ENCODE measurements around the gene PARD3.

GRCh38 chr10:34187201-34187600, 627.9 kb downstream of the PARD3 start:
- TF ChIP-seq POLR2A (IDR thresholded peaks at IDR 0.05), result no peak
- TF ChIP-seq, protein P1, sequence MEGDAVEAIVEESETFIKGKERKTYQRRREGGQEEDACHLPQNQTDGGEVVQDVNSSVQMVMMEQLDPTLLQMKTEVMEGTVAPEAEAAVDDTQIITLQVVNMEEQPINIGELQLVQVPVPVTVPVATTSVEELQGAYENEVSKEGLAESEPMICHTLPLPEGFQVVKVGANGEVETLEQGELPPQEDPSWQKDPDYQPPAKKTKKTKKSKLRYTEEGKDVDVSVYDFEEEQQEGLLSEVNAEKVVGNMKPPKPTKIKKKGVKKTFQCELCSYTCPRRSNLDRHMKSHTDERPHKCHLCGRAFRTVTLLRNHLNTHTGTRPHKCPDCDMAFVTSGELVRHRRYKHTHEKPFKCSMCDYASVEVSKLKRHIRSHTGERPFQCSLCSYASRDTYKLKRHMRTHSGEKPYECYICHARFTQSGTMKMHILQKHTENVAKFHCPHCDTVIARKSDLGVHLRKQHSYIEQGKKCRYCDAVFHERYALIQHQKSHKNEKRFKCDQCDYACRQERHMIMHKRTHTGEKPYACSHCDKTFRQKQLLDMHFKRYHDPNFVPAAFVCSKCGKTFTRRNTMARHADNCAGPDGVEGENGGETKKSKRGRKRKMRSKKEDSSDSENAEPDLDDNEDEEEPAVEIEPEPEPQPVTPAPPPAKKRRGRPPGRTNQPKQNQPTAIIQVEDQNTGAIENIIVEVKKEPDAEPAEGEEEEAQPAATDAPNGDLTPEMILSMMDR (IDR thresholded peaks at IDR 0.05), result no peak
- TF ChIP-seq POLR2AphosphoS5 (IDR thresholded peaks at IDR 0.05), result no peak
